ENCODE data around the gene PHTF1.

The PHTF1 gene

DNA sequence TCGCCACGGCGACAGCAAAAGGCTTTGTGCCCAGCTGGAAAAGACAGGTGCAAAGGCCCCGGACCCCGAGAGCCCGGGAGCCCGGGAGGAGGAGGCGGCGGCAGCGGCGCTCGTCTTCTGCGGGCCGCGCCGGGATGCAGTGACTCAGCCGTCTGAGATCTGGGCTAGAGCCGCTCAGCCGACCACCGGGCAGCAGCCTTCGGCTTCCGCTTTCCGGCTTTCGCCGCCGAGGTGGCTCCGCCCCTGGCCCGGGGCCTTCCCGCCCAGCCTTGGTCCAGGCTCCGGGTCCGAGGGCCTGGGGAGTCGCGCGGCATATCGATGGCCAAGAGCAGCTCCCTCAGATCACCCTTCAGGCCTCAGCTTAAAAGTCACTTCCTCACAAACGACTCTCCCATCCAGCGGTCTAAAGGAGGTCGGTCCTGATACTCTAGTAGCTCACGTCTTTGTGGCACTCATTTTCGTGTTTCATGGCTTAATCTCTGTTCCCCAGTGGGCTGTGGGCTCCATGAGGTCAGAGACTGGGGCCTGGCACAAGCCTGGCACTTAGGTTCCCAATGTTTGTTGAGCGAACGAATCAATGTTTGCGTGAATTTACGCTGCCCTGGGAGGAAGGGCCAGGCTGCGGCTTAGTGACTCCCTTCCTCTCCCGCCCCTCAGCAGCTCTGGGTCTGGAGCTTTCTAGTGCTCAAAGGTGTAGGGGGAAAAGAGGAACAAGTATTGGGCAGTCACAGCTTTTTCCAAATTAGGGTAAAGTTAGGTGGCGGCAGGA is at the start of gene PHTF1:
PHTF1 (minus strand) TSS at position 154 of the 769 bp plus-strand sequence. CDS start 783 bp downstream, outside the sequence.
- DNase-seq = peak; percentile 71

DNA sequence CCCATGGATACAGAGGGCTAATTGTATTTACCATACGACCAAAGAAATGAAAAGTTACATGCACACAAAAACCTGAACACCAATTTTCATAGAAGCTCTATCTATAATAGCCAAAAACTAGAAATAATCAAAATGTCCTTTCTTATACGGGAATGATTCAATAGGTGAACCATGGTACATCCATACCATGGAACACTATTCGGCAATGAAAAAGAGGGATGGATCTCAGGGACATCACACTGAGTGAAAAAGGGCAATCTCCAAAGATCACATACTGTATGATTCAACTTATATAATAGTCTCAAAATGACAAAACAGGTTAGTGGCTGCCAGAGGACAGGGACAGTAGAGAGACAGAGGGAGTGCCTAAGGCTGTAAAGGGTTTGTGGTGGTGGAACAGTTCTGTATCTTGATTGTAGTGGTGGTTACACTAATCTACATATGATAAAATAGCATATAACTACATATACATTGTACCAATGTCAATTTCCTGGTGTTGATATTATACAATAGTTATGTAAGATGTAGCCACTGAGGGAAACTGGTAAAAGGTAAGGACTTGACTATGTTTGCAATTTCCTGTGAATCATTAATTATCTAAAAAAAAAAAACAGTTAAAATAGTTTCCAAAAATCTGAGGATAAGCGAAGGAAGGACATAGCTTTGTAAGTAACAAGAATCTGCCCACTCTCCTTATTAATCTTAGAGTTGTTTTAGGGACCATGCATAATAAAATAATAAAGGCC is 49.3 kb upstream of the PHTF1 start:
- no peak for DNase-seq

DNA sequence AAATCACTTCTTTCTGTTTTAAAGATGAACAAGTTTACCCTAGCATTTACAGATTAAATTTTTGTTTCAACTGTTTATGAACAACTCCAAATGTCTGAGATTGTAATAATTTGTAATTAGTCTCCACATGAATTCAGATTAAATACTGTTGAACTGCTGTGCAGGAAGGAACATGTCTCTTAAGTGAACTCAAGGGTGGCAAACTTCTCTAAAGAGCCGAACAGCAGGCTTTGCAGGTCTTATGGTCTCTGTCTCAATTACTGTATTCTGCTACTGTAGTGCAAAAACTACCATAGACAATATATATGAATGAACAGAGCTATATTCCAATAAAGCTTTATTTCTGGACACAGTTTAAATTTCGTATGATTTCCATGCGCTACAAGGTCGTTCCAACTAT is 46.4 kb upstream of the PHTF1 start:
- DNase-seq = no peak

DNA sequence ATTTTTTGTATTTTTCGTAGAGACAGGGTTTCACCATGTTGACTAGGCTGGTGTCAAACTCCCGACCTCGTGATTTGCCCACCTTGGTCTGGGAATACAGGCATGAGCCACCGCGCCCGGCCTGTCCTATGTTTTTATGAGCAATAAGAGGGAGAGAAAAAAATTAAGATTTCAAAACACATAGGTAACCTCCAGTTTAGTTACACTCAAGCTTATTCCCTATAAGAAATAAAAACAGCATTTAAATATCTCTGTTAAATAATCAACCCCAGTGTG is 45.9 kb upstream of the PHTF1 start:
- no peak for DNase-seq

DNA sequence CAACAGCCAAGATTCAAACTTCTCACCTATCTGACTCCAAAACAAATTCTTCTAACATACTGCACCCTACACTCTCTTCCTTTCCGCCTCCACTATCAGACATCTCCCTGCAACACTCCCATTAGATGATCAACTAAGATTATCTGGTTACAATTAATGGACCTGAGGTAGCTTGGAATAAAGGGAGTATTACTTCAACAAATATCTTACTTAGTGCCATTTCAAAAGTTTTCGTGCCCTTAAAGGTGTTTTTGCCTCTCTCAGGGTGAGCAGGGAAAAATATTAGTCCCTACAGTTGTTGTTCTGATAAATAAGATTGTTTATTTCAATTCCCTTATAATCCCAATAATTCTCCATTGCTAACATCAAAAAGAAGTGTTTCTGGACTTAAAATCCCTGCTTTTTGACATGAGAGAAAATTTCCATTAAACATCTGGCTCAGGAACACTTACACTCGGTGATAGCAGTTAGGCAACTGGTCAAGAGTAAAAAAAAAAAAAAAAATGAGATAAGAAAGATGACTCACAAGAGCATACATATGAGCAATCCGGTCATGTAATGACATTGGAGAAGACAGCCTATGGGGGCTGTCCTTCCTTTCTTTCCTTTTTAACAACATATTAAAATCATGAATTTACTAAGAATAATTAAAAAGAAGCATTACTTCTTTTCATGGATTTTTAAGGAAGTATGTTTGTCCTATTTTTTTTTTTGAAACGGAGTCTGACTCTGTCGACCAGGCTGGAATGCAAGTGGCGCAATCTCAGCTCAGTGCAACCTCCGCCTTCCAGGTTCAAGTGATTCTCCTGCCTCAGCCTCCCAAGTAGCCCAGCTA is 45.4 kb upstream of the PHTF1 start:
- no peak for DNase-seq

DNA sequence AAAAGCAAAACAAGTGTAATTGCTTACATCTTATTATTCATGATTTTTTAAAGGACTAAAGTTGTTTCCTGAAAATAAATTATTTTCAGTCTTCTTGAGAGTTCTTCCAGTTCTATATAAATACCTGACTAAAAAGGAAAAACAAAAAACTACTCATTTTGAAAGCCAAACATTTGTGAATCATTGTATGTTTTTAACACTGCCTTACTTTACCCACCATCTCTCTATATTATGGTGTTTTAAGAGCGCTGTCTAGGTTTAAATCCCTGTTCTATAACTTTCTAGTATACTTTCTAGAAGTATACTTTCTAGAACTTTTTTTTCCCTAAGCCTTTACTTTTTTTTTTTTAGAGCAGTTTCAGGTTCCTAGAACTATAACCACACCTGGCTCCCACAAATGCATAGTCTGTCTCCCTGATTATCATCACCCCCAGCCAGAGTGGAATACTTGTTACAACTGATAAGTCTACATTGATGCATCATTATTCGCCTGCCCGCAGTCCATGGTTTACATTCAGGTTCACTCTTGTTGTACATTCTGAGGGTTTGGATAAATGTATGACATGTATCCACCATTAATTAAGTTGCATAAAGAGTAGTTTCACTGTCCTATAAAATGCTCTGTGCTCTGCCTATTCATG is 43.2 kb upstream of the PHTF1 start:
- no peak for DNase-seq

DNA sequence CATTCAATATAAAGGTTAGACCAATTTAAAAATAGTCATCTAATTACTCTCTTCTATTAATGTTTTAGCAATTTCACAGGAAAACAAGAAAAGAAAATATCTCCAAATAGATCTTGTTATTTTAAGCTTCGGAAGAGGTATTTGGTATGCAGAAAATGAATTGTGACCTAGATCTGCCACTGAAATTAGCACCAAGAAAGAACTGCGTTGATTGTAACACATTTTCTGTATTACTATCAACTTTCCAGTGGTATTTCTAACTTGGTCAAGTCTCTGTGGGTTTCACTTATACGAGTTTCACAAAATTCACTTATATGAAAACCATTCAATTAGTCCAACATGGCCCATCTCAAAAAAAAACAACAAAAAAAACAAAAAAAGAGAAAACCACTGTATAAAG is 41.2 kb upstream of the PHTF1 start:
- no peak for DNase-seq

DNA sequence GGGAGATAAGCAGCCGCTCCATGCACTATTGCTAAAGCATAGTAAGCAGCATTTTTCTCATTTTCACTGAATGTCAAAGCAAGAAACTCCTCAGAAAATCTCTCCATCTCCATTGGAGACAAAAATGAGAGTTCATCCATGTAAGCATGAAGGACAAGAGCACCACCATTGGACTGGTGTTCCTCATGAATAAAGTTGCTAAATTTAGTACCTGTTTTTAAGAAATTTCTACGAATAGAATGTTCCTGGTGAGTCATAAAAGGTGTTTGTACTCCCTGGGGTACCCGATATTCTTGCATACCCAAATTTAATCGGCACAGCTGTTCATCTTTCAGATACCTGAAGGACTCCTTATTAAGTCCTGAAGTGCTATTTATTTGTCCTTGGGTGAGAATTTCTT is 38.2 kb upstream of the PHTF1 start:
- no peak for DNase-seq

DNA sequence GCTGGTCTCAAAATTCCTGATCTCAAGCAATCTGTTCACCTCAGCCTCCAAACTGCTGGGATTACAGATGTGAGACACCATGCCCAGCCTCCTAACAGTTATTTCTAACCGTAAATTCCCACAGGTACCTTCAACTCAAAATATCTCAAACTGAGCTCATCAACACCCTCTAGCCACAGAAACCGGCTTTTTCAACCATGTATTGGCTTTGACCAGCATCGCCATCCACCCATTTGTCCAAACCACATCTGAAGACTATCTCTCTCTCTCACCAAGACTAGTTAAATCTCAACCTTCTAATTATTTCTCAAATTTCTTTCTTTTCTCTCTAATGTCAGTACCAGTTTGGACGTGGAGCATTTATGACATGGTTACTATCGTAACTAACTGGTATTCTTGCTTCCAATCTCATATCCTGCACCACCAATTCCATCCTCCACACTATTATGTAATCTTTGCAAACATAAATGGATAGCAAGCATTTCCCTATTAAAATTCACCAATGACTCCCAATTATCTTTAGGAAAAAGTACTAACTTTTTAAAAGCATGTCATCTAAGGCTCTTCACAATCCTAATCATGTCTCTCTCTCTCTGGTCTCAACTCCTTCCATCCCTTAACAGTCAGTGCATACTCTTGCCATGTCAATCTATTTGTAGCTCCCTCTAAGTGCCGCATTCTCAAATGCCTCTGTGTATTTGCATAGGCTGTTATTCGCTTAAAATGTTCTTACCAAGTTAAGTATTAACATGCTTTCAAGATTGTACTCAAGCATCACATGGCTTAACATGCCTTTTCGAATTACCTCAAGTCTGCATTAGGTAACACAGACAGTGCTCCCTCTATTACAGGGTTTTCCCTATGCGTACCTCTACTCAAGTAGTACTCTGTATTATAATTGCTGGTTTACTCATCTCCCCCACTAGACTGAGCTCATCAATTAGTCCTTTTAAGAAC is 34.9 kb upstream of the PHTF1 start:
- DNase-seq = no peak

DNA sequence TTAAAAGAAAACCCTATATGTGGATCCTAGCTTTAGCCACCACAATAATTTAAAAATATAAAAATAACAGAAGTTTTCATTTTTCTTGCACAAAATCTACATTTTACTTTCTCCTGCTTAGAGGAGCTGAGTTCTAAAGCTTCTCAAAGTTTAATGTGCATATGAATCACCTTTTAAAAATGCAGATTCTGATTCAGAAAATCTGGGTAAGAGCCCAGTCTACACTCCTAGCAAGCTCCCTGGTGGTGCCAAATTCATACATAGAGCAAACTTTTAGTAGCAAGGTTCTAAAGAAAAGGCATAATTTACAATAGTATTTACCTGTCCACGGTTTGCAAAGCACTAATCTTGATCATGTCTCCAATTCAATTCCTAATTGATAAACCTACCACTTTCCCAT is 33.7 kb upstream of the PHTF1 start:
- no peak for DNase-seq

DNA sequence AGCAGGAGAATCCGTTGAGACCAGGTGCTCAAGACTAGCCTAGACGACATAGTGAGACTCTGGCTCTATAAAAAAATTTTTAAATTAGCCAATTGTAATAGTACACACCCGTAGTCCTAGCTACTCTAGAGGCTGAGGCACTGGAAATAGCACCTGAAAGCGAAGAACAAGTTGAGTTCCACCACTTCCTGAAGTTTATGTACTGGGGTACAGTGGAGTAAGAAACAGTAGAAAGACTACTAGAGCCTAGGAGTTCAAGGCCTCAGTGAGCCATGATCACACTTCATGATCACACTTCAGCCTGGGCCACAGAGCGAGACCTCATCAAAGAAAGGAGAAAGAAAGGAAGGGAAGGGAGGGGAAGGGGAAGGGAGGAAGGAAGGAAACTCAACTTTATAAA is 33.2 kb upstream of the PHTF1 start:
- no peak for DNase-seq

DNA sequence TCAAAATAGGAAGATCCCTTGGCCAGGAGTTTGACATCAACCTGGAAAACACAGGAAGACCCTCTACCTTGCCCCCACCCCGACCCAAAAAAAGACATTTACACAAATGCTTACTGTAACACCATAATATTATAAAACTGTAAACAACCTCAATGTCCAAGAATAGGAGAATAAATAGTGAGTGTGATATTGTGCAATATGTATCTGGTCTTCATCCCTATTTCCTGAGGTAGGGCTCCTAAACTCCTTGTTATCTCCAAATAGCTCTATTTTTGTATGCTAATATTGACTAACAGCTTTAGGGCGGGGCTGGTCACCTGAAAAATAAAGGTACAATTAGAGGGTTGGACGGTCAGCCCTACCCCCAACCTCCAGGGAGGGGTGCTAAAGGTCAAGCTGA is 29.5 kb upstream of the PHTF1 start:
- DNase-seq = no peak

DNA sequence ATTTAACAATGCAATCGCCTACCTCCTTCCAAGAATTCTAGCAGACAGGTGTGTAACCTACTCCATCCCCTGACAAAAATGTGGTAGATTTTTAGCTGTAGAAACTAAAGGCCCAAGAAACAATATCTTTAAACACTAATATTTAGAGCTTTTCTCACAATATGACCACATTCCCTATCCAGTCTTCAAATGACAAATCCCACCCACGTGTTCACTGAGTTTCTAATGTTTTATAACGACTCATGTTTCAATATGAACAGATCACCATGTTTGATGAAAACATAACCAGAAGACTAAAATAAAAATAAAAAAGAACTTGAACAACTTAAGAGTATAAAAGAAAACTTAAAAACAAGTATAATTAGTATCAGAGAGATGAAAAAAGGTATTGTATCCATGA is 28.4 kb upstream of the PHTF1 start:
- DNase-seq = no peak

DNA sequence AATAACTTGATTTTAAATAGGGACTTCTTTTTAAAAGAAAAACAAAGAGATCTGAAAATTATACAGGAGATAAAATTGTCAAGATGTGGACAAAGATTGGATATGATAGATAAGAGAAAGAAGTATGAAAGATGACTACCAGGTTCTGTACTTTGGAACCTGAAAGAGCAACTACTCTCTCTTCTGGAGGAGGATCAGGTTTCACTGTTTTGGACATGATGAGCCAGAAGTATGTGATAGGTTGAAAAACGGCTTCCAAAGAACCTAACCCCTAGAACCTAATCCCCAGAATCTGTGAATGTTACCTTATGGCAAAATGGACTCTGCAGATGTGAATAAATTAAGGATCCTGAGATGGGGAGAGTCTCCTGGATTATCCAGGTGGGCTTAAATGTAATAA is 26.8 kb upstream of the PHTF1 start:
- DNase-seq = no peak

DNA sequence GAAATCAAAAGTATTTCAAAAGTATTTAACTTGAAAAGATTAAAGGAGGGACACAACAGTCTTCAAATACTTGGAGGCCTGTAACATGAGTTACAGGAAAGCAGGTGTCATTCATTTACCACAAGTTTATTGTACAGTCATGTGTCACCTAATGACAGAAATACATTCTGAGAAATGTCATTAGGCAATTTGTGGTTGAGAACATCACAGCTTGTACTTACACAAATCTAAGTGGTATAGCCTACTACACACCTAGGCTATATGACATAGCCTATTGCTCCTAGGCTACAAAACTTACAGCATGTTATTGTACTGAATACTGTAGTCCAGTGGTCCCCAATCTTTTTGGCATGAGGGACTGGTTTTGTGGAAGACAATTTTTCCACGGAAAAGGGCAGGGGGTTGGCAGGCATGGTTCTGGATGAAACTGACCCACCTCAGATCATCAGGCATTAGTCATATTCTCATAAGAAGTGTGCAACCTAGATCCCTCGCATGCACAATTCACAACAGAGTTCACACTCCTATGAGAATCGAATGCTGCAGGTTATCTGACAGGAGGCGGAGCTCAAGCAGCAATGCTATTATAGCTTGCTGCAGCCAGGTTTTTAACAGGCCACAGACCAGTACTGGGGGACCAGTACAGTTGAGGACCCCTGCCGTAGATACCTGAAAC is 25.0 kb upstream of the PHTF1 start:
- no peak for DNase-seq

DNA sequence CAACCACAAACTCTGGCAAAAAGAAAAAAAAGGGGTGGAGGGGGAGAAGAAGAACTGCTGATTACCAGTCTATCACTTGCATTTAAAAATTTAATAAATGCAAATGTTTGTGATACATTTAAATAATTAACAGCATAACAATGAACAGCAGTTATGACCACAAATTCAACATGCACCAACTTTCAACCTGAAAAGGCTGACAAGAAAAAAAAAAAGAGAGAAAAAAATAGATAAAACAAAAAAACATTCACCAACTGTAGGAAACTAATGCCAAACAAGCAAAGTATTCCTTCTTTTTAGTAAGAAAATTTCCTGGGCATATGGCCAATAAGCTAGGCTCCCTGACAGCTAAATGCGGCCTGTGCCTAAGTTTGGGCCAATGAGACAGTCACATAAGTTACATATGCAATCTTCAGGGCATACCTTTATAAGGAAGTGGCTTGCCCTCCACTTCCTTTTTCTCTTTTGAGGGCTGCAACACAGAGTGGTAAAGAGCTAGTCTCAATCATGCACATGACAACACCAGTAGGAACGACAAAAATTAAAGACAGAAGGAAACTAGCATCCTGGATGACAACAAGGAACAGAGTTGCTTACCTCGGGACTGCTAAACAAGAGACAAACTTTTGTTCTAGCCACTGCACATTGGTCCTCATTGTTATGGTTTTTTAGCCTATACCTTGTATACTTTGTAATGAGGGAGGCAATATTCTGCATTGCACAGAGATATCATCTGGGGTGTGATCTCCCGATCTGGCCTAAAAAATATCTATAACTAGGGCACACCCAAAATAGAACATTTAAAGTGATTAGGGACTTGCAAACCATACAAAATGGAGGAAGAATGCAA is 24.2 kb upstream of the PHTF1 start:
- peak; percentile 32 for DNase-seq

DNA sequence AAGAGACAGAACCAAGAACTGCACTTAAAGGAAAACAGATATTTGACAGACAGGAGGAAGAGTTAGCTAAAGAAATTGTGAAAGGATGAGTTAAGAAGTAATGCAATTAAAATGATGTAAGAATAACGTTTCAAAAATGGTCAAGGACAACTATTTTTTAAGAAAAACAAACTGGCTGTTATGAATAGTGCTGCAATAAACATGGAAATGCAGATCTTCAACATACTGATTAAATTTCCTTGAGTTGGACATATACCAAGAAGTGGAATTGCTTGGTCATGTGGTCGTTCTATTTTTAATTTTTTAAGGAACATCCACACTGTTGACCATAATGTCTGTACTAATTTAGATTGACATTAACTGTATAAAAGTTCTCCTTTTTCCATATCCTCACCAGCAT is 23.1 kb upstream of the PHTF1 start:
- DNase-seq = no peak

DNA sequence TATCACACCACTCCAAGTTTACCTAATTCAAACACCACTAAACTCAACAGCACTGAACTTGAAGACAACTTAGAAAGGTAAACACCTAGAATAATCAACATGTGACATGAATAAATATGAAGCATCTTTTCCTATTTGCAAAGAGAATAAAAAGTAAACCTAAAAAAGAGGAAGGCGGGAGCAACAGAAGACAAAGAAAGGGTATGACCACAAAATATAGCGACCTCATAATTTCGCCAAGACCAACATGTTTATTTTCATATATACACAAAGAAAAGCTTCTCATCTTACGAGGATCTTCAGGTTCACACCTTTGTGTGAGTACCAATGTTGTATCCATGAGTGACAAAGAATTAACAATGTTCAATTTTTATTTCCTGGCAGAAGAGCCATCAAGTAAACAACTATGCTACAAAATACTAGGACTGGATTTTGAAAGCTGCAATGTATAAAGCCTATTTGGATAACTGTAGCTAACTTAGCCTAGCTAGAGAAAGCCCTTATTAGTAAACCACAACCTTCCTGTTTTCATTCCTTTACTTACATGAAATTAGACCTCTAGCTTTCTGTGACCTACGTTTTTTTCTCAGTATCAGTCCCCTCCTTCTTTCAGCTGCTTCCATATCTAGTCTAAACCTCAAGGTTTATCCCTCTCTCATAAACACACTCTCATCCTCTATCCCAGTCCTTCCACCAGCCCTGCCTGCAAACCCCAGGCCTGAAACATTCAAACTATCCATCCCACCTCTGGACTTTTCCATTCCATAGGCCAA is 21.3 kb upstream of the PHTF1 start:
- DNase-seq = no peak

DNA sequence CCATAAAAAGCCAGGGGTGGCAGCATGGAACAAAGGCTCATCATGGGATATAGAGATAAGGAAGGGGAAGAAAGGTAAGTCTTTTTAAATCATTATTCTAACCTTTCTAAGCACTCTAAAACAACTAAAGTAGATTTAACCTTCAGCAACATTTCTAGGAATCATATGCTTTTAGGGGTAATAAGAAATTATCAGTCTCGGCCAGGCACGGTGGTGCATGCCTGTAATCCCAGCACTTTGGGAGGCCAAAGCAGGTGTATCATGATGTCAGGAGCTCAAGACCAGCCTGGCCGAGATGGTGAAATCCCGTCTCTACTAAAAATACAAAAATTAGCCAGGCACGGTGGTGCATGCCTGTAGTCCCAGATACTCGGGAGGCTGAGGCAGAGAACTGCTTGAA is 20.3 kb upstream of the PHTF1 start:
- no peak for DNase-seq

DNA sequence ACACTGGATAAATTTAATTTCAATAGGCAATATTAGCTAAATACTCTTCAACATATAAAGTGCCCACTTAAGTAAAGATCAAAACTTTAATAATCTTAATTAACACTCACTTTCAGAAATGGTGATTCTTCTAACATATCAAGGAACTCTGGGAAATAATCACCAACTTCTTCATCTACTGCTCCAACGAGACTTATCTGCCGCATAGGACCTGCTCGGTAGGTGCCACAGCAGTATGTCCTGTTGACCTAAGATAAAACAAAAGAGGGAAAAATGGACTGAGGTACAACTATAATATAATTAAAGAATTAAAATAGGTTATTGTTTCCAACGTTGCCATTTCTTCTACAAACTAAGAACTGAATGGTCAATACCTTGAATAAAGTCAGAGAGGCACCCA is 18.3 kb upstream of the PHTF1 start:
- DNase-seq = no peak

Measured in midbrain (tissue), 1 donor.